GM18907 (cell line): ENCODE measurements around the gene RNF227.
A peak's percentile ranks its signal among the peaks of the same experiment; 100 is the strongest.

Source experiments
- ATAC-seq: cut with Tn5 transposase; IDR thresholded peaks from one replicate; pipeline ENCODE4 v1.9.1; 2021; ENCODE audit warnings: mild to moderate bottlenecking, moderate library complexity; ENCODE audit not compliant: unreplicated experiment

Gene RNF227

GRCh38 chr17:7889166-7889955 lies 26.7 kb downstream of the RNF227 start:
- no peak for ATAC-seq

DNA sequence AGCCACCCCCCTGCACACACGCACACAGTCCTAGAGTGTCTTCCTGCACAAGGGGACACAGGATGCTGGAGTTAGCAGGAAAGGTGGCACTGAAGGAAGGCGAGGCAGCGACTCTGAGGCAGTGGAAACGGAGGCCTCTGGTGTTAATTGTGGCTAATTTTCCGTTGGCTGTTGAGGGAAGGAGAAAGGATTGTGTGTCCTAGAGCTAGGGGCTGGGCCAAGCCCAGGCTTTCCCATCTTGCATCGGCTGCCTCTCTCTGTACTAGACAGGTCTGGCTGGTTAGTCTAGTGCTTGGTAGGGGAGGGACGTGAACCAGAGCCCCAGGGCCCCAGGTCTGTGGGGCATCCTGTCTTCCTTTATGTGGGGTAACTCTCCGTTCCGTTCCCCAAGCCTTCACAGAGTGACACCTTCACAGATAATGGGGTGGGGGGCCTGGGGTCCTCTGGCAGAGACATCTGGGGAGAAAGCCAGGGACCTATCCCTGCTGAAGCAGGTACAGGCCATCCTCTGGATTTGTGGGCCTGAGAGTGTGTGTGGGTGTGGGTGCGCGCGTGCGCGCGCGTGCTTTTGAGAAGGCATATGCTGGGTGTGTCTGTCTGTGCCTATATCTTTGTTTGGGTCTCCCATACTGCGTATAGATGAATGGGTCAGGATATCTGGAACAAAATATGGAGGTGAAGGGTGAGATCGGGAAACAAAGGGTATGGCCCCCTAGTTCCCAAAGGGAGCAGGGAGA lies 27.7 kb downstream of the RNF227 start, which contains the start of gene CHD3:
TSS of gene CHD3 (plus strand) at position 606 of the 737 bp plus-strand sequence. CDS start 212 bp downstream, outside the sequence.
- no peak for ATAC-seq

- ATAC-seq = peak; percentile 45
Measured at GRCh38 chr17:7887482-7888183, 28.5 kb downstream of the RNF227 start.

DNA sequence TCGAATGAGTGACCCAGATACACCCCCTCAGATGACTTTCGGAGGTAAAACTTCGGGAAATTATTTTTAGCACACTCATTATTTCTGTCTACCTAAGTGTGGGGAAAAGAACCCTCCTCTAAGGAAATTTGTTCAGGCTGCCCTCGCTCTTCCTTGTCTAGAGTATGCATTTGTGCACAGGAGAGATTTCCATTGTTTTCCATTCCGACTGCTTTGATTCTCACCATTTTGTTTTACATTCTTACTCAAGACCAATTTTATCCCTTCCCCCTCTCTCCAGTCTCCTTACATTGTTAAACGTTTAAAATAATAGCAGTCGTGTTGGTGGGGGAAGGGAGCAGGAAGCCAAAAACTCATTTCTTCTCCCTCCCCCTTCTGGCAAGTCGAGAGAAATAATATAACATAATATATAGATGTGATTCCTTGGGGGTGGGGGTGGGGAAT lies 29.0 kb downstream of the RNF227 start:
- no peak for ATAC-seq

GRCh38 chr17:7886227-7887037 lies 29.7 kb downstream of the RNF227 start:
- ATAC-seq = no peak

DNA sequence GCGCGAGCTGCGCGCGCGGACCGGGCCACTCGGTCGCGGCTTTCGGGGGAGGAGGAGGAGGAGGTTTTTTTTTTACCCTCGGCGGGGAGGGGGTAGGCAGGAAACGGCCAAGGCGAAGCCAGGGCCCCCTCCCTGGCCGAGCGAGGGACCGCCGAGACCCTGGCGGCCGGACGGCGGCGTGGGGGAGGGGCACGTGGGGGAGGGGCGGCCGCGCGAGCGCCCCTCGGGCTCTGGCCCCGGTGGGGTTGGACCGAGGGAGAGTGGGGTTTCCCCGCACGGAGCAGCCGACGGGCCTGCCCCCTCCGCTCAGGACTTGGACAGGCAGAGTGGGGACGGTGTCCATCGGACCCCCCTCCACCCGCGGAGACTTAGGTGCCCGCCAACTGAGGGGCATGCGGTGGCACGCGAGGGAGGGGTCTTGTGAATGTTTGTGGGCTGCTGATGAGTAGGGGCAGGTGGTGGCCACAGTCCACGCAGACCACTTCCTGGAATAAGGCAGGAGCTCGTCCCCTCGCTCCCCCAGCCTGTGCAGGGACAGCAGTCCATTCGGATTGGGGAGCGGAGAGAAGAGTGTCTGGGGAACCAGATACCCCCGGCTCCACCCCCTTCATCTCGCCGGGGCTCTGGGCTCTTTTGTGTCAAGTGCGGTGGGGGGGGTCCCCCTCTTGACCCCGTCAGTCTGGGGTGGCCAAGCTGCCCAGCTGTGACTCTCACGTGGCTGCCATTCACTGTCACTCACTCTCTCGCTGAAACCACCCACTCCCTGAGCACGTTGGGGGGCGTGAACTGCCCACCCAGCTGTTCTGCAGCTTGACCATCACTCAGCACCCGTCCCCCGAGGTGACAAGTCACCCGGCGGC lies 30.5 kb downstream of the RNF227 start:
- ATAC-seq = no peak

GRCh38 chr17:7884581-7885366 lies 31.3 kb downstream of the RNF227 start:
- no peak for ATAC-seq

DNA sequence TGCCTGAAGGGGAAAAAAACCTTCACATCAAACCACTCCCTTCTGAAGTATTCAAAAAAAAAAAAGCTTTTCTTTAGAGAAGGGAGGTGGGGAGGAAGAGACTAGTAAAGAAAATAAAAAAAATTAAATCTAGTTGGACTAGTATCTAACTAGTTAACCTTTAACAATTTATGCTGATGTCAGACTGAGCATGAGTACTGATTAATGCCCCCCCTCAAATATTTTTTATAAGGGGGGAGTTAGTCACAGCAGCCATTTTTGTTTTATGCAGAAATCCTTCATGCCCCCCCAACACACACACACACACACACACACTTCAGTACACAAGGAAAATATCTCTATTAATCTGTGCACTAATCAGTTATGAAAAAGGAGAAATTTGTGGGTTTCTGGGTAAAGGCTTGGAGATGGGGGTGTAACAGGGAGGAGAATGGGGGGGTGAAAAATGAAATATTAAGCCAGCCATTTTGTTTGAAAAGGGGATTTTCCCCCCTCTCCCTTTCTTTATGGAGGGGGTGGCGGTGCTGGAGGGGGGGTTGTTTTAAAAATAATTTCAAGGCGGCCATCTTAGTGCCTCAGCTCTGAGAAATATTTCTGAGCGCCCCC lies 32.2 kb downstream of the RNF227 start:
- ATAC-seq = no peak

GRCh38 chr17:7882629-7883028 lies 33.5 kb downstream of the RNF227 start:
- ATAC-seq = no peak

- ATAC-seq = no peak
Measured at GRCh38 chr17:7882068-7882467, 34.0 kb downstream of the RNF227 start.

DNA sequence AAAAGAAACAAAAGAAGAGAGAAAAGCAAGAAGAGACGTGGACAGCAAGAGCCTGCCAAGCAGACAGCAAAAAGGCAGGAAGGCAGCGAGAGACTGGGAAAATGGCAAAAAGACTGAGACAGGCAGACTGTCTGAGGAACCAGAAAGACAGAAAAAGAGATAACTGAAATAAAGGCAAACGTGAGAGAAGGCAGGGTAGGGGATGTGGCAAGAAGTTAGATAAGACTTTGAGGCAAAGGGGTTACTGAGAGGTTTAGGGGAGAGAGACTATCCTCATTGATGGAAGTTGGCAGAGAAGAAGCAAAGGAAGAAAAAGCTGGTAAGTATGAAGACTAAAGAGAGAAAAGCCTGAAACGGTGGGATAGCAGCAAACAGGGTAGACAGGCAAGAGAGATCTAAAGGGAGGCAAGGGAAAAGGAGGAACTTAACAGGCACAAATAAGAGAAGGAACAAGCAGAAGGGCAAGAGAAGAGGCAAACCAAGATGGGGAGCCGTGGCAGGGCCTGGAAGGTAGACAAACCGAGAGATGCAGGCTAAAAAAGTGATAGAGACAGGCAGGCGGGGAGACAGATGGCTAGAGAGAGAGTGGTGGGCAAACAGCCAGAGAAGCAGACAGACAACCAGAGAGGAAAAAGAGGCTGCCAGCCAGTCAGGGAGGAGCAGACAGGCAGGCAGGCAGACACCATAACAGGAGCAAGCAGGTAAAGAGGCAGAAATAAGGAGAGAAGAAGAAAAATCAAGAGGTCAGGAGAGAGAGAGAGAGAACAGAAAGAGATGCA lies 34.6 kb downstream of the RNF227 start:
- ATAC-seq = no peak

- ATAC-seq = no peak
Measured at GRCh38 chr17:7880076-7880868, 35.8 kb downstream of the RNF227 start.

- ATAC-seq = no peak
Measured at GRCh38 chr17:7878234-7878633, 37.9 kb downstream of the RNF227 start.

DNA sequence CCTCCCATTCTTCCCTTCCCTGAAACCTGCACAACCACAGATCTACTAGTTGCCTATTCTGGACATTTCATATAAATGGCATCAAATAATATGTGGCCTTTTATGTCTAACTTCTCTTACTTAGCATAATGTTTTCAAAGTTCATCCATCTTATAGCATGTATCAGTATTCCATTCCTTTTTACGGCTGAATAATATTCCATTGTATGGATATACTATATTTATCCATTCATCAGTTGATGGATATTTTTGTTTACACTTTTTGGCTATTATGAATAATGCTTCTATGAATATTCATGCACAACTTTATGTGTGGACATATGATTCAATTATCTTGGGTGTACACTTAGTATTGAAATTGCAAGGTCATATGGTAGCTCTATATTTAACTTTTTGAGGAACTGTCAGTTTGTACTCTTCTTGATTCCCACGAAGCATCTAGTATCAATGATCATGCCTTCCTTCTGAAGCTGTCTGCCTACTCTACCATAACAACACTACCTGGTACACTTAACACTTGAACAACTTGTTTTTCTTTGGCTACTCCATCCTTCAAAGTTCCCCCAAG lies 40.2 kb downstream of the RNF227 start:
- ATAC-seq = no peak

DNA sequence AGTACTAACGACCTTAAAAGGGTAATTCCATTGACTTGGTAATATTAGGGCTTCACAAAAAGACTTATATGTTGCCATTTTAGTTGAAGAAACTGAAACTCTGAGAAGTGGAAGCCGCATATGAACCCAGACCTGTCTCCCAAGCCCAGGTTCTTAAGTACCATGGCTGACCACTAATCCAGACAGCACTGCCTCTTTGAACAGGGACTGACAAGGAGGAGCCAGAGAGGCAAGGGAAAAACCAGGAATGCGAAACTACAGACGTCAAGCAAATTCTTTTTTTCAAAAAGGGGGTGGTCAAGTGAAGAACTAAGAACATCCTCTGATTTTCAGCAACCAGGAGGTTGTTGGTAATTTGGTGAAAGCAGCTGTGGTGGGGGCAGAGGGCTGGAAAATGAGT lies 43.0 kb downstream of the RNF227 start:
- no peak for ATAC-seq

- ATAC-seq = no peak
Measured at GRCh38 chr17:7867881-7868329, 48.2 kb downstream of the RNF227 start.
